Measurements from ENCODE around the gene ALKBH4.
"Not testable (repeated sequence)": the region's sequence is repeated elsewhere in the genome, so short reads cannot be mapped to it uniquely, and the experiment has no call there.

Gene ALKBH4

GRCh38 chr7:102454932-102455331 lies 9.7 kb downstream of the ALKBH4 start:
- DNase-seq, result not testable (repeated sequence)

- DNase-seq, result peak; percentile 70
Observed at GRCh38 chr7:102454468-102454867, 10.2 kb downstream of the ALKBH4 start.

GRCh38 chr7:102453319-102453718 lies 11.3 kb downstream of the ALKBH4 start:
- DNase-seq, result no peak

- DNase-seq, result no peak
Observed at GRCh38 chr7:102452451-102452850, 12.2 kb downstream of the ALKBH4 start.

GRCh38 chr7:102451371-102452054 lies 13.2 kb downstream of the ALKBH4 start:
- DNase-seq, result no peak

GRCh38 chr7:102450242-102450641 lies 14.4 kb downstream of the ALKBH4 start:
- peak; percentile 49 for DNase-seq

GRCh38 chr7:102449136-102449535 lies 15.5 kb downstream of the ALKBH4 start:
- no peak for DNase-seq

- DNase-seq, result no peak
Observed at GRCh38 chr7:102447311-102447710, 17.4 kb downstream of the ALKBH4 start.

GRCh38 chr7:102446387-102447156 lies 18.1 kb downstream of the ALKBH4 start:
- no peak for DNase-seq

GRCh38 chr7:102445674-102446071 lies 19.0 kb downstream of the ALKBH4 start:
- no peak for DNase-seq

- DNase-seq, result no peak
Observed at GRCh38 chr7:102444961-102445673, 19.5 kb downstream of the ALKBH4 start.

- DNase-seq, result no peak
Observed at GRCh38 chr7:102439963-102440795, 24.5 kb downstream of the ALKBH4 start.

GRCh38 chr7:102436118-102436517 lies 28.5 kb downstream of the ALKBH4 start:
- DNase-seq, result no peak

GRCh38 chr7:102434039-102434486 lies 30.6 kb downstream of the ALKBH4 start:
- no peak for DNase-seq

GRCh38 chr7:102433219-102434038 lies 31.2 kb downstream of the ALKBH4 start, which contains the start of gene ORAI2:
Gene ORAI2, plus strand, starts transcription at chr7:102433575. Its CDS starts 5,382 bp downstream, at chr7:102438957.
- peak; percentile 80 for DNase-seq

GRCh38 chr7:102432442-102433218 lies 32.0 kb downstream of the ALKBH4 start:
- no peak for DNase-seq

- DNase-seq, result peak; percentile 50
Observed at GRCh38 chr7:102431617-102432298, 32.9 kb downstream of the ALKBH4 start.

GRCh38 chr7:102429141-102429899 lies 35.3 kb downstream of the ALKBH4 start:
- DNase-seq, result peak; percentile 41

GRCh38 chr7:102427019-102427405 lies 37.7 kb downstream of the ALKBH4 start:
- DNase-seq, result peak; percentile 73

Data from inflammatory macrophage treated with lipopolysaccharide for 4 hours (primary cell).